Astrocyte (in vitro differentiated cells and primary cell): ENCODE results near the gene PAOX.

ENCODE experiments used
- CTCF ChIP-seq: IDR thresholded peaks from 2 replicates; pipeline ENCODE4 v1.5.1; 2011; ENCODE audit warnings: low read depth, mild to moderate bottlenecking, inconsistent platforms, low read length, moderate library complexity; ENCODE audit not compliant: insufficient read depth
- EZH2 ChIP-seq: IDR thresholded peaks from 2 replicates; pipeline ENCODE4 v1.6.1; 2012; ENCODE audit warnings: mild to moderate bottlenecking, low read length, inconsistent platforms; ENCODE audit not compliant: insufficient read depth

- TF ChIP-seq CTCF (no peak), EZH2 (no peak)
These were observed 10.9 kb upstream of the PAOX start for GRCh38 chr10:133368153-133368552.
